ENCODE data around the gene TNS3. TPM values are rescaled to one million over a fixed set of nuclear protein-coding genes. Genes with fewer than 3 reads are reported as not detected.

TNS3 gene
- total RNA-seq, 5 donors from 2014 or later (not counting 1 experiment from before 2014, with no cell fraction given), result 0.58 to 3.7 (median 2.0) TPM

DNA sequence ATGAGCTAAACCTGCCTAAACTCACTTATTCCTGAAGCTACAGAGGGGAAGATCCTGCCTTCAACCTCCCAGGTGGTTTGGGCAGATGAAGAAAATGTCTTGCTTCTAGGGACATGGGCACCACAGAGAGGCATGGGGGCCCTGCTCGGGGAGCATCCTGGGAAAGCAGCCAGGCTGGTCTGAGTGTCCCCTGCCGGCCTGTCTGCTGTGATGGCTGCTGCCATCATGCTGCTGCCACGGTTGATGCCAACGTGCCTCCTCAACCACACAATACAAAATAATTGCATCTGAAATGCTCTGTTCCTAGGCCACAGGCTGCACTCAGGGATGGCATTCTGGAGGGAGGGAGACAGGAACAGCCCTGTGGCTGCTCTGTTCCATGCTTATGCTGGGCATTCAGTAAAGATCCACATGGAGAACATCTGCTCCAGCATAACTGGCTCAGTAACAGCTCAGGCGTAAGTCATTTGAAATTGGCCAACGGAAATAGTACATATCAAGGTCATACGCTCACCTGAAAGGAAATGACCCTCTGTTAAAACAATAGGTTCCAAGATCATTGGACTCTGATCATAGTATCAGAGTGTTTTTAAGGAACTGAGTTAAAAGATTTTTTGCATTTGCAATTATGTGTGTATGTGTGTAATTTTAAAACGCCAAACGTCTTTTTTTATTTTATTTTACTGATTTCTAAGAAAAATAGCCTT is 299.0 kb downstream of the TNS3 start:
- ChIA-PET CTCF (no interaction called here), POLR2A (no interaction called here)
- Mint-ChIP-seq H3K4me1 (no peaks in the 10 kb centered on the region), H3K27me3 (no peaks in the 10 kb centered on the region), H3K36me3 (no peaks in the 10 kb centered on the region), H3K27ac (no peak overlapping the region), H3K9me3 (peaks cover 2 to 6% (median 4%) of the 10 kb centered on the region in 3 donors), H3K4me3 (no peak overlapping the region)
- Histone ChIP-seq H3K4me1 (ENCODE audit: control insufficient read depth in 1 of 2, extremely low read depth in 1 of 2, insufficient read depth in 2 of 2, low read length in 2 of 2) (no peaks in the 10 kb centered on the region), H3K4me3 (ENCODE audit: control insufficient read depth in 1 of 2, extremely low read depth in 1 of 2, low read length in 1 of 2) (no peak overlapping the region), H3K36me3 (ENCODE audit: control insufficient read depth in 2 of 2, extremely low read depth in 1 of 2, insufficient read depth in 1 of 2, low read length in 1 of 2) (no peaks in the 10 kb centered on the region), H3K27me3 (replicated peaks in 1 of 2; ENCODE audit: control insufficient read depth in 2 of 2, extremely low read depth in 1 of 2, insufficient read depth in 2 of 2, low read length in 1 of 2) (peaks cover 0 to 6% of the 10 kb centered on the region in 2 experiments), H3K9me3 (no peaks in the 10 kb centered on the region), H3K27ac (ENCODE audit: low read length) (no peak overlapping the region)
- DNase-seq (no peak), ATAC-seq (replicated peaks in 1 of 4) (no peak)
- 92% methylated on average over 4 of the region's 9 CpGs for WGBS (ENCODE audit: insufficient coverage)

DNA sequence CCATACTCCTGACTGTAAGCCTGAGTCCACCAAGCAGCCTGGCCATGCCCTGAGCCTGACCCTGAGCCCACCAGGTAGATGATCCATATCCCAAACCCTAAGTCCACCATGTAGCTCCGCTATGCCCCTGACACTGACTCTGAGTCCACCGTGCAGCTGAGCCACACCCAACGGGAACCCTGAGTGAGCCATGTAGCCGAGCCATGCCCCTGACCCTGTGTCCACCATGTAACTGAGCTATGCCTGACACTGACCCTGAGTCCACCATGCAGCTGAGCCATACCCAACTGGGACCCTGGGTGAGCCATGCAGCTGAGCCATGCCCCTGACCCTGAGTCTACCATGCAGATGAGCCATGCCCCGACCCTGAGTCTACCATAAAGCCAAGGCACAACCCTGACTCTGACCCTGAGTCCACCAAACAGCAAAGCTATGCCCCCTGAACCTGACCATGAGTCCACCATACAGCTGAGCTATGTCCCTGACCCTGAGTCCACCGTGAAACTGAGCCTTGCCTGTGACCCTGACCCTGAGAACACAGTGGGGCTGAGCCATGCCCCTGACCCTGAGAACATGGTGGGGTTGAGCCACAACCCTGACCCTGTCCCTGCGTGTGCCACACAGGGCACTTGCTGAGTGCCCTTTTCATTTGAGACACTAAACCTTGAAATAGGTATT is 299.8 kb downstream of the TNS3 start:
- CTCF ChIA-PET, result no interaction called here

DNA sequence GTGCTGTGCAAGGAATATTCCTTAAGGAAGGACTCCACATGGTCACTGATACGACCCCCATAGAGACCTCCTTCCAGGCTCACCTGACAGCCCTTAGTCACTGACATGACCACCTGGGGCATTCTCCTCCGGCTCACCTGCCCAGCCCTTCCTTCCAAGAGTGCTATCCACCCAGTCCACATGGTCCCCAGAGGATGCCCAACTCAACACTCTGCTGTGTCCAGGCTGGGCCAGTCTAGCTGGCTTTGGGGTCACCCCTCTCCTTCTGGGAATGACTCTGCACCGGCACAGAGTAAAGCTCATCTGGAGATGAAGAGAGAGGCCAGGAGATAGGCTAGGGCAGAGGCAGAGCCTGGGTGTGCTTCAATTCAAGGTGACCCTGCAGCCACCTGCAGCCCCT is 300.8 kb downstream of the TNS3 start:
- Histone ChIP-seq H3K36me3 (ENCODE audit: control insufficient read depth in 2 of 2, extremely low read depth in 1 of 2, insufficient read depth in 1 of 2, low read length in 1 of 2) (no peaks in the 10 kb centered on the region), H3K27me3 (replicated peaks in 1 of 2; ENCODE audit: control insufficient read depth in 2 of 2, extremely low read depth in 1 of 2, insufficient read depth in 2 of 2, low read length in 1 of 2) (peaks cover 0 to 6% of the 10 kb centered on the region in 2 experiments), H3K27ac (ENCODE audit: low read length) (no peak overlapping the region), H3K9me3 (no peaks in the 10 kb centered on the region), H3K4me1 (ENCODE audit: control insufficient read depth in 1 of 2, extremely low read depth in 1 of 2, insufficient read depth in 2 of 2, low read length in 2 of 2) (no peaks in the 10 kb centered on the region), H3K4me3 (ENCODE audit: control insufficient read depth in 1 of 2, extremely low read depth in 1 of 2, low read length in 1 of 2) (no peak overlapping the region)
- no peak overlapping the region for H3K27ac Mint-ChIP-seq
- no peaks in the 10 kb centered on the region for H3K27me3 Mint-ChIP-seq
- ATAC-seq (replicated peaks in 1 of 4) (no peak), DNase-seq (no peak)
- H3K4me3 Mint-ChIP-seq, result no peak overlapping the region
- H3K4me1 Mint-ChIP-seq, result no peaks in the 10 kb centered on the region
- peaks cover 2 to 6% (median 4%) of the 10 kb centered on the region in 3 donors for H3K9me3 Mint-ChIP-seq
- POLR2A ChIA-PET, result no interaction called here
- whole genome bisulfite sequencing (ENCODE audit: insufficient coverage), result 80% methylated on average over 1 of the region's 3 CpGs
- no peaks in the 10 kb centered on the region for H3K36me3 Mint-ChIP-seq
- CTCF ChIA-PET, result no interaction called here

More for the DNA sequence above, 299.8 kb downstream of the TNS3 start:
- H3K36me3 Mint-ChIP-seq, result no peaks in the 10 kb centered on the region
- no peaks in the 10 kb centered on the region for H3K27me3 Mint-ChIP-seq
- Histone ChIP-seq H3K4me1 (ENCODE audit: control insufficient read depth in 1 of 2, extremely low read depth in 1 of 2, insufficient read depth in 2 of 2, low read length in 2 of 2) (no peaks in the 10 kb centered on the region), H3K36me3 (ENCODE audit: control insufficient read depth in 2 of 2, extremely low read depth in 1 of 2, insufficient read depth in 1 of 2, low read length in 1 of 2) (no peaks in the 10 kb centered on the region), H3K4me3 (ENCODE audit: control insufficient read depth in 1 of 2, extremely low read depth in 1 of 2, low read length in 1 of 2) (no peak overlapping the region), H3K9me3 (no peaks in the 10 kb centered on the region), H3K27me3 (replicated peaks in 1 of 2; ENCODE audit: control insufficient read depth in 2 of 2, extremely low read depth in 1 of 2, insufficient read depth in 2 of 2, low read length in 1 of 2) (peaks cover 0 to 6% of the 10 kb centered on the region in 2 experiments), H3K27ac (ENCODE audit: low read length) (no peak overlapping the region)
- WGBS (ENCODE audit: insufficient coverage), result 85% methylated on average over 7 of the region's 7 CpGs
- POLR2A ChIA-PET, result no interaction called here
- H3K4me3 Mint-ChIP-seq, result no peak overlapping the region
- DNase-seq (no peak), ATAC-seq (replicated peaks in 1 of 4) (no peak)
- peaks cover 2 to 6% (median 4%) of the 10 kb centered on the region in 3 donors for H3K9me3 Mint-ChIP-seq
- no peaks in the 10 kb centered on the region for H3K4me1 Mint-ChIP-seq
- H3K27ac Mint-ChIP-seq, result no peak overlapping the region

DNA sequence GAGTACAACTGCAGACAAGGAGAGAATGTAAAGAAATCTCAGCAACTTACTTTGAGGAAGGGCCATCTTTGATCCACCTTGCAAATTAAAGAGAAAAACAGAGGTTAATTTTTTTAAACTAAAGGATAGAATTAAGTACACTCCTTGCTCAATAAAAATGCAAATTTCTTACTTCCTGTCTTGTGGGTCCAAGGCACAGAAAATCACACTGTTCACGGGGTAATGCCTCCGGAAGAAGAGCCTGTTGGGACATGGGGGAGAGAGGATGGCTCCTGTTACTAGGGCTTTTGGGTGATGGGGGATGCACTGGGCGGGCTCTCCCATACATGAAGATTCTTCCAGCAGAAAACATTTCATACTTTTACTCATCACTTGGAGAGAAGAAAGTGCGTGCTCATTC is 301.8 kb downstream of the TNS3 start:
- no peak overlapping the region for H3K4me3 ChIP-seq (ENCODE audit: control insufficient read depth in 1 of 2, extremely low read depth in 1 of 2, low read length in 1 of 2)
- no peaks in the 10 kb centered on the region for H3K9me3 ChIP-seq
- ATAC-seq (replicated peaks in 1 of 4) (no peak), DNase-seq (no peak)
- no peak overlapping the region for H3K4me3 Mint-ChIP-seq
- no peaks in the 10 kb centered on the region for H3K4me1 ChIP-seq (ENCODE audit: control insufficient read depth in 1 of 2, extremely low read depth in 1 of 2, insufficient read depth in 2 of 2, low read length in 2 of 2)
- no peaks in the 10 kb centered on the region for H3K36me3 ChIP-seq (ENCODE audit: control insufficient read depth in 2 of 2, extremely low read depth in 1 of 2, insufficient read depth in 1 of 2, low read length in 1 of 2)
- H3K27me3 Mint-ChIP-seq, result no peaks in the 10 kb centered on the region
- CTCF ChIA-PET, result no interaction called here
- peaks cover 0 to 6% of the 10 kb centered on the region in 2 experiments for H3K27me3 ChIP-seq (replicated peaks in 1 of 2; ENCODE audit: control insufficient read depth in 2 of 2, extremely low read depth in 1 of 2, insufficient read depth in 2 of 2, low read length in 1 of 2)
- WGBS (ENCODE audit: insufficient coverage), result 100% methylated on average over 1 of the region's 4 CpGs
- no peaks in the 10 kb centered on the region for H3K36me3 Mint-ChIP-seq
- H3K27ac Mint-ChIP-seq, result no peak overlapping the region
- H3K4me1 Mint-ChIP-seq, result no peaks in the 10 kb centered on the region
- H3K9me3 Mint-ChIP-seq, result no peaks in the 10 kb centered on the region
- H3K27ac ChIP-seq (ENCODE audit: low read length), result no peak overlapping the region
- POLR2A ChIA-PET, result no interaction called here

DNA sequence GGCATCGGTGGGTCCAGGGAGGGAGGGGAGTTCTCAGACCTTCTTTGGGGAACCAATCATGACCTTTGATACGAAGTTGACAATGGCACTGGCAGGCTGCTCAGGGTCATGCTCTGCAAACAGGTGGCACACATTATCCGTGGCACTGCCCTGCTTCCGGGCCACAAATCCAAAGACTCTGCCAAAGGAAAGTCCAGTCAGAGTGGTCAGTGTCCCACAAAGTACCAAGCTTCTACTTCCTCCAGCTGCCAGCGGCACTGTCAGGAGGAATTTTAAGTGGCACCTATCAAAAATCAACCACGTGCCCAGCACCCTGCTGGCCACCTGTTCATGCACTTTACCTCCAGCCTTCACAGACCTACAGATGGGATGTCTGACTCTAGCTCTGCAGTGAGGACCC is 303.9 kb downstream of the TNS3 start:
- Mint-ChIP-seq H3K9me3 (no peaks in the 10 kb centered on the region), H3K27me3 (no peaks in the 10 kb centered on the region), H3K4me1 (no peaks in the 10 kb centered on the region), H3K36me3 (no peaks in the 10 kb centered on the region), H3K27ac (no peak overlapping the region), H3K4me3 (no peak overlapping the region)
- ChIA-PET POLR2A (no interaction called here), CTCF (no interaction called here)
- Histone ChIP-seq H3K36me3 (ENCODE audit: control insufficient read depth in 2 of 2, extremely low read depth in 1 of 2, insufficient read depth in 1 of 2, low read length in 1 of 2) (no peaks in the 10 kb centered on the region), H3K4me1 (ENCODE audit: control insufficient read depth in 1 of 2, extremely low read depth in 1 of 2, insufficient read depth in 2 of 2, low read length in 2 of 2) (no peaks in the 10 kb centered on the region), H3K4me3 (ENCODE audit: control insufficient read depth in 1 of 2, extremely low read depth in 1 of 2, low read length in 1 of 2) (no peak overlapping the region), H3K9me3 (no peaks in the 10 kb centered on the region), H3K27me3 (replicated peaks in 1 of 2; ENCODE audit: control insufficient read depth in 2 of 2, extremely low read depth in 1 of 2, insufficient read depth in 2 of 2, low read length in 1 of 2) (peaks cover 0 to 6% of the 10 kb centered on the region in 2 experiments), H3K27ac (ENCODE audit: low read length) (no peak overlapping the region)
- WGBS (ENCODE audit: insufficient coverage), result 85% methylated on average over 5 of the region's 6 CpGs
- DNase-seq (no peak), ATAC-seq (replicated peaks in 1 of 4) (no peak)

DNA sequence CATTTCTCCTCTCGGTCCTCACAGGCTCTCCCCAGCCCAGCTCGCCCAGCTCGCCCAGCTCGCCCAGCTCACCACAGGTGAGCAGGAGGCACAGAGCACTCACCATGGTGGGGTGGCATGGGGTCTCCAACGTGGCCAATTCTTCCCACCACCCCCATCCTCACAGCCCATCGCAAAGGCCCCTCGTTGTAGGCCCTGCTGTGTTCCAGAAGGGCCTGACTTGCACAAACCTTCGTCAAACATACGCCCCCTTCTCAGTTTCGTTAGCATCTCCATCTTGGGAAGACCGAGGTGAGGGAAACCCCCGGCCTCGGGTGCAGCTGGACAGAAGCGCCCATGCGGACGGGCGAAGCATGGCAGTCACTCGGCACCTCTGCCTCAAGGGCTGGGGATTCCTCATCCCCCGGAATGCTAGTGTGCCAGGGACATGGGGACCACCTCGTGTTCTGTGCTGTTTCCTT is 304.6 kb downstream of the TNS3 start:
- Mint-ChIP-seq H3K27me3 (no peaks in the 10 kb centered on the region), H3K36me3 (no peaks in the 10 kb centered on the region), H3K4me1 (no peaks in the 10 kb centered on the region), H3K9me3 (no peaks in the 10 kb centered on the region), H3K27ac (no peak overlapping the region), H3K4me3 (no peak overlapping the region)
- 79% methylated on average over 17 of the region's 20 CpGs for WGBS (ENCODE audit: insufficient coverage)
- H3K36me3 ChIP-seq (ENCODE audit: control insufficient read depth in 2 of 2, extremely low read depth in 1 of 2, insufficient read depth in 1 of 2, low read length in 1 of 2), result no peaks in the 10 kb centered on the region
- no peaks in the 10 kb centered on the region for H3K9me3 ChIP-seq
- no peak overlapping the region for H3K4me3 ChIP-seq (ENCODE audit: control insufficient read depth in 1 of 2, extremely low read depth in 1 of 2, low read length in 1 of 2)
- ChIA-PET POLR2A (no interaction called here), CTCF (no interaction called here)
- H3K27me3 ChIP-seq (replicated peaks in 1 of 2; ENCODE audit: control insufficient read depth in 2 of 2, extremely low read depth in 1 of 2, insufficient read depth in 2 of 2, low read length in 1 of 2), result peaks cover 0 to 7% of the 10 kb centered on the region in 2 experiments
- ATAC-seq (replicated peaks in 1 of 4) (no peak), DNase-seq (no peak)
- no peaks in the 10 kb centered on the region for H3K4me1 ChIP-seq (ENCODE audit: control insufficient read depth in 1 of 2, extremely low read depth in 1 of 2, insufficient read depth in 2 of 2, low read length in 2 of 2)
- H3K27ac ChIP-seq (ENCODE audit: low read length), result no peak overlapping the region
